ENCODE data around the gene RPS6KC1.
"Not testable (repeated sequence)": the region's sequence is repeated elsewhere in the genome, so short reads cannot be mapped to it uniquely, and the experiment has no call there.

The RPS6KC1 gene

DNA sequence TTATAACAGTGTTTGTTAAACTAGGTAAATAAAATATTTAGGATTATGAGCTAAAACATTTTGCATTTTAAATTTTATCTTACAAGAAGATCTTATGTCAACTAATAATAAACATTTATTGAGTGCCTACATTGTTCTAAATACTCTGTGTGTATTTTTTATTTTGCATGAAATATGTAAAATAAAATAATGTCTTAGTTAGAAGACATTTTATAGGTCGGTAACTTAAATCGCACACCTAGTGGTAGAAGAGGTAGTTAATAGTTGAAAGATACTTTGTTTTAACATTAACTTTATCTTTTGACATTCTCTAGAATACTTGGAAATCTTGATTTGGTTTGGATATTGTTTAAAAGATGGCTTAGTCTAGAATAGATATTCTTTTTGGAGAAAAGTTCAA, 60.5 kb downstream of the RPS6KC1 start:
- DNase-seq = no peak

DNA sequence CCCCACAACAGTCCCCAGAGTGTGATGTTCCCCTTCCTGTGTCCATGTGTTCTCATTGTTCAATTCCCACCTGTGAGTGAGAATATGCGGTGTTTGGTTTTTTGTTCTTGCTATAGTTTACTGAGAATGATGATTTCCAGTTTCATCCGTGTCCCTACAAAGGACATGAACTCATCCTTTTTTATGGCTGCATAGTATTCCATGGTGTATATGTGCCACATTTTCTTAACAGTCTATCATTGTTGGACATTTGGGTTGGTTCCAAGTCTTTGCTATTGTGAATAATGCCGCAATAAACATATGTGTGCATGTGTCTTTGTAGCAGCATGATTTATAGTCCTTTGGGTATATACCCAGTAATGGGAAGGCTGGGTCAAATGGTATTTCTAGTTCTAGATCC, 61.7 kb downstream of the RPS6KC1 start:
- not testable (repeated sequence) for DNase-seq

DNA sequence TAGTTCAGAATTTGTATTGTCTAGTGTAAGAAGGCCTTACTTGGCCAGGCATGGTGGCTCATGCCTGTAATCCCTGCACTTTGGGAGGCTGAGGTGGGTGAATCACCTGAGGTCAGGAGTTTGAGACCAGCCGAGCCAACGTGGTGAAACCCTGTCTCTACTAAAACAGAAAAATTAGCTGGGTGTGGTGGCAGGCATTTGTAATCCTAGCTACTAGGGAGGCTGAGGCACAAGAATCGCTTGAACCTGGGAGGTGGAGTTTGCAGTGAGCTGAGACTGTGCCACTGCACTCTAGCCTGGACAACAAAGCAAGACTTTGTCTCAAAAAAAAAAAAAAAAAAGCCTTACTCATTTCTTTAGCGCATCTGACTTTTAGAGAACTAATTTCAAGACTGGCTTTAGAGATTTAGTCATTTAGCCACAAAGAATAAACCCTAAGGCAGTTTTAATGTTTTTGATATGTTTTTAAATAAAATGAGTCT, 66.7 kb downstream of the RPS6KC1 start:
- not testable (repeated sequence) for DNase-seq

DNA sequence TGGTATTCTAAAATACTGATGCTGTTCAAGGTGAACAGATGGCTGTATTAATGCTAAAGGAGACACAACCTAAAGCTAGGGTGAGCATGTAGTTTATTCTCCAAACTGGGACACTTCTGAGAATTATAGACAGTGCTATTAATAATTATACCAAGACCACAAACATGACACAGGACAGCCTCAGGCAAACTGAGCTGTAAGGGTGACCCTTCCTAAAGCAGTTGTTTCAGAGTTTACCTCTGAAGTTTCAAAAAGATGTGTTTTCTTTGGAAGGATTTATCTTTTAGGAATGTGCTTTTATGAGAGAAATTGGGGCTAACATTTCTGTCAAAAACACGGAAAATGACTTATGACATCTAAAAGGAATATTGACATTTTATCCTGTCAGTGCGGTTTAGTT, 68.8 kb downstream of the RPS6KC1 start:
- DNase-seq = no peak

DNA sequence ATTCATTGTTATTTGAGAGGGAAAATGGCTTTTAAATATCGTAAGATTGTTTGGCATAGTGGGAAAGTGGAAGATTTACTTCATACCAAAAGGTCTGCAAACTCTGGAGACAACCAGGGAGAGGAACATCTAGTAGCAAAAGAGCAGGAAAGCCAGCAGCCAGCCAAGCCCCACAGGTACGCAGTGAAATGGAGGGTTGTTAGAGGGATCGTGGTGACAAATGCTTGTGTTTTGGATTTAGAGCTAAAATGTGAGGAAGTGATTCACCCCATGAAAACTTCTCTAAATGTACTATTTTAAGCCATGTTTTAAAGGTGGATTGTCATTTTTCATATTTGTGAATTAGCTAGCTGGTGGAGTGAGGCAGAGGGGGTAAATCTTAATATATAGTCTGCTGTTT, 69.3 kb downstream of the RPS6KC1 start:
- DNase-seq = no peak

DNA sequence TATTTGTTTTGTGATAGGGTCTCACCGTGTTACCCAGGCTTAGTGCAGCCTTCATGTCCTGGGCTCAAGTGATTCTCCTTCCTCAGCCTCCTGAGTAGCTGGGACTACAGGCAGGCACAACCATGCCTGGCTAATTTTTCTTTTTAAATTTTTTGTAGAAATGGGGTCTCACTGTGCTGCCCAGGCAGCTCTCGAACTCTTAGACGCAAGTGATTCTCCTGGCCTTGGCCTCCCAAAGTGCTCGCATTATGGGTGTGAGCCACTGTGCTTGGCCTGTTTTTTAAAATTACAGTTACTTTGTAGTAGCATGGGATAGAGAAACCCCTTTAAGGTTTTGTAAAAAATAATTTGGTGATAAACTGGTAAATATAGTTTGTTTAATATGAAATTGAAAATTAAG, 69.9 kb downstream of the RPS6KC1 start:
- no peak for DNase-seq

DNA sequence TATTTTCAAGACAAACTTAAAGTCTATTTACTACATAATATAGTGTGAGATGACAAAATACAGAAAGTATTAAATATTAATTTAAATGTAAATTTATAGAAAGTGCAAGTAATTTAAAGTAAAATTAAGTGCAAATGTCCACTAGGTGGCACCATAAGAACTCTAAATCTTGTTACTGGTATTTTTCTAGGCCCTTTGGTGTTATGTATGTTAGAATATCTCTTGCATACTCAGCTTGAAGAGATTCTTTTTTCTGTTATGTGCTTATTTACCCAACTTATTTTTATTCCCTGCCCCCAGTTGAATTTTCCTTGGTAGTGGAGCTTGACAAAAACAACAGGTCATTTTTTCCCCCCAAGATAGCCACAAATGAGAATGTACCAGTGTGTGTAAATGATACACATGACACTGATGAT, 71.5 kb downstream of the RPS6KC1 start:
- no peak for DNase-seq

DNA sequence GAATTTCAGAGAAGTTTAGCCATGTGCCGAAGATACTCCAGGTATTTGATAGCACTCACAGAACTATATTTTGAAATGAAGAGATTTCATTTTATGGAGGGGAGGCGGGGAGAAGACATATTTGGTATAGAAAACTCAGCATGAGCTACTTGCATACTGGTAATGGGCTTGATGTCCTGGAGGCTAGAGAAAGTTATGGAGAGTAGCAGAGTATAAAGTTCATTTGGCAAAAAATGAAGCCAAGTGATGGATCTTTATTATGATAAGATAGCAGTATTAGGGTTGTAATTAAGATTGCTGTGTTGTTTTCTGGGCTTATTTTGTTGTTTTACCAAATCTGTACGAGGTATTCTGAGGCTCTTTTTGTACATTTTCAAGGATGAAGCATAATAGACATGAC, 72.0 kb downstream of the RPS6KC1 start:
- DNase-seq = no peak

DNA sequence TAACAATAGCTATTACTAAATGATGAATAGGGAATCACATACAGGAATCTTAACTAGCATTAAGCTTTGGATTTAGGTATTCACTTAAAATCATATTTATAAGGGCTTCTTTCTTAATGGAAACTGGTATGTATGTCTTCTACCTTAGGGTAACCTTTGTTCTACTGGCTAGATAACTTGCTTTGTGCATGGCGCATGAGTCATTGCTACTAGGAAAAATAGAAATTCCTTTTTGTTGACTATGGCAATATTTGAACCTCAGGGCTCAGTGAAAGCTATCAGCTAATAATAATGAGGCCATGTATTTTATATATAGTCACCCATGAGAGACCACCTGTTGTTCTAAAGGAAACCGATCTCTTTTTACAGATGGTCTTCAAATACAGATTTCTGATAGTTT, 72.5 kb downstream of the RPS6KC1 start:
- no peak for DNase-seq

DNA sequence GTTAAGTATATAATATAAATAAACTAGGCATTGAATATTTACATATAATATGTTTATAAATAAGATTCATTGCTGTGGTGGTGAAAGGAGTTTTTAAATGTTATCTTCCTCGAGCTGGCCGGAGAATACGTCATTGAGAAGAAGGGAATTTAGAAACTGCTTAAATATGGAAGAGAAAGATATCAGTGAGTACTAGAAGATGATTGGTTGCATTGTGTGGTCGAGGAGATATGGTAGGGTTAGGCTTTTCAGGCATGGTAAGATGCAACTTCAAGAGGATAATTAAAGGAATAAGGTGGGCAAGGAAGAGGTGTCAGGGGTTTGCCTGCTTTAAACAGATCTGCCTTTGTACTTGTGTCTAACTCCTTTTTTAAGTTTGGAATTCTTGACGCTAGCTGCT, 73.5 kb downstream of the RPS6KC1 start:
- DNase-seq = no peak

DNA sequence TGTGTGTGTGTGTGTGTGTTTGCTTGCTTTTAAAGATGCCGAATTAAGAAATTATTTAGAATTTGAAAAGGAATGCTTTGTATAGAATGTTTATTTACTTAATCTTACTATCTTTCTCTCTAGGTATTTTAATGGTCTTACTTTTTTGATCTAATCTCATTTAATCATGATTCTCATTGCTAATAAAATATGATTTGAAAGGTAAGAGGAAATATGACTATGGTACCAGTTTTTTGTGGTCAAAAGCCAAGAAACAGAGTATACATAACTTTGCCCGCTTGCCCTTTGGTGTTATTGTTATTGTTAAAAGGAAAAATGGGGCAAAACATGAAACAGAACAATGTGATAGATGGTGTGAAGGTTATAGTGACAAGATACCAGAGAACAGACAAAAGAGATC, 74.6 kb downstream of the RPS6KC1 start:
- DNase-seq = no peak

DNA sequence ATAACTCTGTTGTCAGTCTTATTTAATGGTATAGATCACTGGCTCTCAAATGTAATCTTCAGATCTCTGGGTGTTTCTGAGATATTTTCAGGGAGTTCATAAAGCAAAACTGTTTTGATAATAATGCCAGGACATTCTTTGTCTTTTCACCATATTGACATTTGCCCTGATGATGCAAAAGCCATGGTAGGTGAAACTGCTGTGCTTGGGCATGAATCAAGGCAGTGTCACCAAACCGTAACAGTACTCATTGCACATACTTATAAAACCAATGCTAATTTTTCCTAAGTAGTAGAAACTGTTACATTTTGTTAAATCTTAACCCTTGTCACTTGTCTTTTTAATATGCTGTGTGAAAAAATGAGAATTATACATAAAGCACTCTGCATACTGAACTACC, 76.0 kb downstream of the RPS6KC1 start:
- no peak for DNase-seq

DNA sequence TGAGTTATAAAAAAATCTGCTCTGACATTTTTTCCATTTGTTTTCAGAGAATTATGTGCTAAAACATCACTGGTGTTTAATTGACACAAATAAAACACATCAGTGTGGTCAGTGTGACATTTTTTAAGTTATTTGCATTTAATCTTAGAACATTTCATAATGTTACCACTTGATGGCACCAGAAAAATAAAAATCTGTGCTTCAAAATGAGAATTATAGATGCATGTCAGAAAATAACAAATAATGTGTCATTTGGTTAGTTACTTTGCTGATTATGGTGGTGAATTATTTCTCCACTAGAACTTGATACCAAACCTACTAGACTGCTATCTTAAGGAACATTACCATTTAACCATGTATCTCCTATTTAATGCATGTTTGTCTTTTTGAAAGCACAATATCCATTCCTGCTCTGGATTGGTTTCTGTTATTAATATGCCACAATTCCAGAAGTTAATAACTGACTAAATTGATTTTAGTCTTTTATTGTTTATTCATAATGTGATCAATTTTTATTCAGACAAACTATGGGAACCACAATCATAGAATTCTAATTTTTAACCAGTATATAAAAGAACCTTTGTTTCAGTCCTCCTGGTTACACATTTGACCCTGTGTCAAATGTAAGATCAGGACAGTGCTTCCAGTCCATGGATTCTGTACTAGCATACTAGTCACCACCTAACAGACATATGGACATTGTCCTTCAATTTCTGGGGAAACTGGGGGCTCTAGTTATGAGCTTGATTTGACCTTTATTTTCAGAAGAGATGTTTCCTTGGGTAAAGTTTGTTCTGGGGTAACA, 81.0 kb downstream of the RPS6KC1 start:
- DNase-seq = no peak

DNA sequence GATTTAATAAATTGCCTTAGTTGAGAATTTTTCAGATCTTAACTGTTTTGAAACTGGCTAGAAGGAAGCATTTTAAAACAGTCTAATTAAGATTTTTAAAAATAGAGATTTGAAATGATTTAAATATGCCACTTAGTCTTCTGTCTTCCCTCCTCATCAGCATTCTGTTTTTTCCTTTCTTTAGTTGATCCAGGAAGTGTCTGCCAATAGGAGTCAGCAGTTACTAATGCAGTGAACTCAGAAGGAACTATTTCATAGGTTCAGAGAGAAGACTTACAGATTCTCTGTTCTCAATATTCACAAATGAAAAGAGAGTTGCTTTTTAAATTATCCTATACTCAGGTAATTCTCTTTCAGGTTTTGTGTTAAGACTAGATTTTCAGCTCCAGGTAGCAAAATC, 84.5 kb downstream of the RPS6KC1 start:
- no peak for DNase-seq

DNA sequence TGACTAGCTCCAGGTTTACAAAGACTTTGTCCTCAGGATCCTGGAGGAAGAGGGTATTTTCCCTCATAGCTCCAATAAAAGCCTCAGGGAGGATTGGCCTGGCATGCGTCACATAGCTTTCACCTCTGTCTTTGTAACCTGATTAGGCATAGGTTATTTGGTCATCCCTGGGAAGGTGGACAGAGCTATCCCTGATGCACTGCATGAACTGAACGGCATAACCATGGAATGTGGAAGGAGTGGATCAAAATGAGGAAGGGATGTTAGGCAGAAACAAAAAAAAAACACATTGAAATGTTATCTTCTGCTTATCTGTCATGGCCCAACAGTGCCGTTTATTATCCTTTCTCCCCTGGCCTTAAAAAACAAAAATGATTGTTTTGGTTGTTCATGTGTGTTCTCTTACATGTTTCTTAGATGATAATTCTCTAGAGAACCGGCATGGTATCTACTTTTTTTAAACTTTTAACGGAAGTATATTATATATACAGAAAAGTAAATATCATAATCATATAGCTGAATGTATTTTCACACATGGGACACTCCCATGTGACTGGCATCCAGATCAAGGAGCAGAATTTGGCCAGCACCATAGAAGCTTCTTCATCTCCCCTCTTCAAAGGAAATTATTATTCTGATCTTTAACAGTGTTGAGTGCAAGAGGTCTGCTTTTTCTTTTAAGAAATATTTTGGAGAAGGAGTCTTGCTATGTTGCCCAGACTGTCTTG, 85.3 kb downstream of the RPS6KC1 start:
- DNase-seq = no peak

DNA sequence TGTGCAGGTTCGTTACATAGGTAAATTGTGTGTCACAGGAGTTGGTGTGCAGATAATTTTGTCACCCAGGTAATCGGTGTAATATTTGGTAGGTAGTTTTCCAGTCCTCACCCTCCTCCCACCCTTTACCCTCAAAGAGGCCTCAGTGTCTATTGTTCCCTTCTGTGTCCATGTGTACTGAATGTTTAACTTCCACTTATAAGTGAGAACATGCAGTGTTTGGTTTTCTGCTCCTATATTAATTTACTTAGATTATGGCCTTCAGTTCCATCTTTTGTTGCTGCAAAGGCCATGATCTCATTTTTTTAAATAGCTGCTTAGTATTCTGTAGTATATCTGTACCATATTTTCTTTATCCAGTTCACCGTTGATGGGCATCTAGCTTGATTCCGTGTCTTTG, 87.3 kb downstream of the RPS6KC1 start:
- DNase-seq = no peak

DNA sequence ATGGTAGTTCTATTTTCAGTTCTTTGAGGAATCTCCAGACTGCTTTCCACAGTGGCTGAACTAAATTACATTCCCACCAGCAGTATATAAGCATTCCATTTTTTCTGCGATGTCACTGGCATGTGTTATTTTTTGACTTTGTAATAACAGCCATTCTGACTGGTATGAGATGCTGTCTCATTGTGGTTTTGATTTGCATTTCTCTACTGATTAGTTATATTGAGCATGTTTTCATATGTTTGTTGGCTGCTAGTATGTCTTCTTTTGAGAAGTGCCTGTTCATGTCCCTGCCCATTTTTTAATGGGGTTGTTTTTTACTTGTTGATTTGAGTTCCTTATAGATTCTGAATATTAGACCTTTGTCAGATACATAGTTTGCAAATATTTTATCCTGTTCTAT, 87.9 kb downstream of the RPS6KC1 start:
- no peak for DNase-seq

DNA sequence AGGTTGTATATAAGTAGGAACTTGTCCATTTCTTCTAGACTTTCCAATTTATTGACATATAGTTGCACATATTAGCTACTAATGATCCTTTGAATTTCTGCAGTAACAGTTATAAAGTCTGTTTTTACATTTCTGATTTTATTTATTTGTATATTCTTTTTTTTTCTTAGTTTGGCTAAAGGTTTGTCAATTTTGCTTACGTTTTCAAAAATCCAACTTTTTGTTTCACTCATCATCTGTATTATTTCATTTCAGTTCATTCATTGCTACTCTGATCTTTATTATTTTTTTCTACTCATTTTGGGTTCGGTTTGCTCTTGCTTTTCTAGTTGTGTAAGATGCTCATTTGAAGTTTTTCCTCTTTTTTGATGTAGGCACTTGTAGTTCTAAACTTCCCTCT, 97.9 kb downstream of the RPS6KC1 start:
- DNase-seq = no peak

DNA sequence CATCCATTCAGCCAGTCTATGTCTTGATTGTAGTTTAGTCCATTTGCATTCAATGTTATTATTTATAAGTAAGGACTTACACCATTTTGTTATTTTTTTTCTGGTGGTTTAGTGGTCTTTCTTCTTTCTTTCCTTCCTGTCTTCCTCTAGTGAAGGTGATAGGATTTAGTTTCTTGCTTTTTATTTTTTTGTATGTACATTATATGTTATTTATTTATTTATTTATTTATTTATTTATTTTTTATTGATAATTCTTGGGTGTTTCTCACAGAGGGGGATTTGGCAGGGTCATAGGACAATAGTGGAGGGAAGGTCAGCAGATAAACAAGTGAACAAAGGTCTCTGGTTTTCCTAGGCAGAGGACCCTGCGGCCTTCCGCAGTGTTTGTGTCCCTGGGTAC, 99.0 kb downstream of the RPS6KC1 start:
- not testable (repeated sequence) for DNase-seq

DNA sequence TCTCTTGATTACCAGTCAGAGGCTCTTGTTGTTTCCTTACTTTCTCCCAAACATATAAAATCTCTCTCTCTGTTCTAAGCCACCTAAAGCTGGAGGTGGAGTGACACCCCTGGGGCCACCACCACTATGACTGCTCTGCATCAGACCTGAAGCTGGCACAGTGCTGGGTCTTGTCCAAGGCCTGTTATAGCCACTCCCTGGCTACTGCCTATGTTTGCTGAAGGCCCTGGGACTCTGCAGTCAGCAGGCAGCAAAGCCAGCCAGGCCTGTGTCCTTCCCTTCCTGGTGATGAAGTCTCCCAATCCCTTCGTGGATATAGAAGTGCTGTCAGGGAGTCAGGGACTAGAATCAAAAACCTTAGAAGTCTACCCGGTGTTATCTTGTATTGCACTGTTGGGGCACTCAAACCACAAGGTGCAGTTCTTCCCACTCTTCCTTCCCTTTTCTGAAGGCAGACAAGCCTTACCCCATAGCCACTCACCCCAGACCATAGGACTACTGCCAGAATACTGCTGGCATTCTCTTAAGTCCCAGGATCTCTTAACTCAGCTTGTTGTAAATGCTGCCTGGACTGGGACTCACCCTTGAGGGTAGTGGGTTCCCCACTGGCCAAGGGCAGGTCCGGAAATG, 103.1 kb downstream of the RPS6KC1 start:
- no peak for DNase-seq

DNA sequence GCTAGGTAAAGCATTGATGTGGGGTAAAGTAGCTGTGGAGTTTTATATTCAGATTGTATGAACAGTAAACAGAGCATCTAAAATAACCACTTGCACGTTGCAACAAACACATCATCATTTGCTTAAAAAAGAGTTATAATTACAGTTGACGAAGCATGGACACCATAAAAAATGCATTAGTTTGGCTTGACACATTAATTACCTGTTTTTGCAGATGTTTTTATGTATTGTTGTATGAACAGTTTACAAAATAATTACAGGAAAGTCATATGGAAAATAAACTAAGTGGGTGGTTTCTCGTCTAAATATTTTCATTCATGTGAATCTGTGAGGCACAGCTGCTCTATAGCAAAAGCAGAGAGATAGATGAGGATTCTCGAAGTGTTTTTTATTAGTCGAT, 108.3 kb downstream of the RPS6KC1 start:
- DNase-seq = no peak

DNA sequence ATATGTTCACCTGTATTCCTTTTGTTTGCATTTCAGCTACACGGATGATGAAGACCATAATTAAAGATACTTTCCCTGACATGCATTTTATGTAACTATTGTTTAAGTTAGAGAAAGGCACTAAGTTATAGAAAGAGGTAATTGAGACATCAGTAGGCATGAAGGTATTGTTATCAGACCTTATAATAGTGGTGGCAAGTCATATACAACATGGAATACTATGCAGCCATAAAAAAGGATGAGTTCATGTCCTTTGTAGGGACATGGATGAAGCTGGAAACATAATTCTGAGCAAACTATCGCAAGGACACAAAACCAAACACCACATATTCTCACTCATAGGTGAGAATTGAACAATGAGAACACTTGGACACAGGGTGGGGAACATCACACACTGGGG, 109.4 kb downstream of the RPS6KC1 start:
- not testable (repeated sequence) for DNase-seq

DNA sequence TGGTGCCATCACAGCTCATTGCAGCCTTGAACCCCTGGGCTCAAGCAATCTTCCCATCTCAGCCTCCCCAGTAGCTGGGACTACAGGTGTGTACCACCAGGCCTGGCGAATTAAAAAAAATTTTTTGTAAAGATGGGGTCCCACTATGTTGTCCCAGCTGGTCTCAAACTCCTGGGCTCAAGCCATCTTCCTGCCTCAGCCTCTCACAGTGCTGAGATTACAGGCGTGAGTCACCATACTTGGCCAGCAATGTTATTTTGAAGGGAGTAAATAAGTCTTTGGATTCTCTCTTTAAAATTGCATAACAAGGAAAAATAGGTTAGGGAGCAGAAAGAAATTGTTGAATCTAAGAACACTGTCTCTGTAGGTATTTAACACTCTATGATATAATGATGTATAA, 111.3 kb downstream of the RPS6KC1 start:
- no peak for DNase-seq

DNA sequence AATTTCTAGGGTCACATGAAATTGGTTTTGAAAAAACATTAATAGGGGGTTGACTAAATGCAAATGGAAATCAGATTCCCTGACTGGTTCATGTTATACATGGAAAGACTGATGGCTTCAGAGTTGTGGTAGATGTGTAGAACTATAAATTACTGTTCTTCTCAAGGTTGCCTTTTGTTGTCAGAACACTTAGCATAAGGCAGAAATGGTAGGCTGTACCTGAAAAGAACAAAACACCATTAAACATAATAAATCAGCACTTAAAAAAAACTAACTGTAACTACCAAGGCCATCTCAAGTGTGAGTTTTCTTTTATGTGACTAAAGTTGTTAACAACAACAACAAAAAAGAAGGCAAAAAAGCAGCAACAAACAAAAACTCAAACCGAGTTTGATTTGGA, 111.8 kb downstream of the RPS6KC1 start:
- DNase-seq = no peak
